ENCODE results near the gene AQP2. TPM values are rescaled to one million over a fixed set of nuclear protein-coding genes. Genes with fewer than 3 reads are reported as not detected.
A peak's percentile ranks its signal among the peaks of the same experiment; 100 is the strongest.

AQP2 gene
- 0.10 and 0.21 TPM in 2 replicates for total RNA-seq (2014; rRNA removed; shearing (Covaris generic))

- DNase-seq (ENCODE audit: low spot score), result no peak
Measured at GRCh38 chr12:49950273-49951251, at the start of gene AQP2. Gene AQP2 (plus strand): TSS chr12:49950737. CDS start chr12:49950831, 94 bp downstream.

DNA sequence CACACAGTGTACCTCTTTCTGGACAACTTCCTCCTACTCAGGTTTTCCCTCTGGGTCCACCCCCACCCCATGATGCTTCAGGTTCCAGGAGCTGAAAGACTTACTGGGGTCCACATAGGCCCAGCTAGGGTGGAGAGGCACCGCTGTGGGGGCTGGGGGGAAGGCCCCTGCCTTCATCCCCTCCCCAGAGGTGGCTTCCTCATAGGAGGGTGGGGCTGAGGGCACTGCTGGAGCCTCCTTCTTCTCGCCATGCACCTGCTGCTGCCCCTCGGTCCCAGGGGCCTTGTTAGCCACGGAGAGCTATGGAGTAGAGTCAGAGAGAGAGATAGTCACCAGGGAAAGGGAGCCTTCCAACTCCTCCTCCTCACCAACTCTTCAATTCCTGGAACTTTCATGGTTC is 49.5 kb upstream of the AQP2 start:
- no peak for DNase-seq (ENCODE audit: low spot score)

- no peak for DNase-seq (ENCODE audit: low spot score)
Measured at GRCh38 chr12:49901986-49902385, 48.6 kb upstream of the AQP2 start.

DNA sequence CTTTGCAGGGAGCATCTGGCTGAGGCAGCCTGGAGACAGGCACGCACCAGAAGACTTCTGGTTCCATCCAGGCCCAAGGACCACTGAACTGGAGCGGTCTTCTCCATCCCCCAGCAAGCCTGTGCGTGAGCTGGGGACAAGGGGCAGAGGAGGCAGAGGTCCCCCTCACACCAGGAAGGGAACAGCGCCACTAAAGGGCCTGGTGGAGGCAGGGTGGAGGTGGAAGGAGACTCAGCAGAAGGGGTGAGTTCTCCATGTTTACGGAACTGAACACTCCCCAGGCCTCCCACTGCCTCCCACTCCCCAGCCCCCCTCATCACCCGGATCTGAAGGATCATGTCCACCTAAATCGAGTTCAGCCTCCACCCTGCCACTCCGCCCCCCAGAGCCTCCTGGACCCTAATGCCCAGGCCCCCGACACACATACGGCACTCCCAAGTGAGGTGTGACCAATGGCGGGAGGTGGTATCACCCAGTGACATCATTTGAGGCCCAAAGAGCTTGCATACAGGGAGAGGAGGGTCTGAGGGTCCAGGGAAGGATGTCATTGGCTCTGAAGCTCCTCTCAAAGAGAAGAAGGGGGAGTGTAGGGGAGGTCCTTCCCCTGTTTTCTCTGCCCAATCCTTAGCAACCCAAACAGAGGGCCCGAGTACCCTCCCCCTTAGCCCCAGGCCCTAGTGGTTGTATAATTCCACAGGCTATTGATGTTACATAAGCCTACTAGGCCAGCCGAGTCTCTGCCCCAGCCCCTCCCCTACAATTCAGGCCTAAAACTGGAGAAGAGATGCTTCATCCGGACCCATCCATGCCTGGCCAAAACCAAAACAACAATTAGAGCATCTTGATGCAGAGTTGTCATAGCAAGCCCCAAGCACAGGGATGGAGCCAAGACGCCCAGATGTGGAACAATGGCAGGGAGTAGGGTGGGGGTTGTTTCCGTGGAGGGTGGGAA is 47.9 kb upstream of the AQP2 start:
- DNase-seq (ENCODE audit: low spot score), result no peak

DNA sequence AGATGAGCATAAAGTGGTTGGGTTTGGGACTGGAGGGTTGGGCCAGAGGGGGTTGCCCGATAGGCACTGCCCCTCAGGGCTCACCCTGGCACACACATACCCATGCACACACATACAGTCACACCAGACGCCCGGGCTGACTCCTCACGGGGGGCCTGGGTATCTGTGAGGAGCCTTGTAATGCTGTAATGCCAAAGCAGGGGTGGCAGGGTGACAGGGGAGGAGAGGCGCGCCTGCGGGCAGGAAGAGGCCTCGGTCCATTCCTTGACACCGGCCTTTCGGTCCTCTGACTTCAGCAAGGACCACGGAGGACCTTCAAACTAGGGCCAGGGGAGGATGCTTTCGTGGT is 47.2 kb upstream of the AQP2 start:
- no peak for DNase-seq (ENCODE audit: low spot score)

- DNase-seq (ENCODE audit: low spot score), result no peak
Measured at GRCh38 chr12:49903700-49904423, 46.7 kb upstream of the AQP2 start, which contains the start of gene FAIM2. Gene FAIM2 (minus strand): TSS chr12:49903900. CDS start chr12:49903792, 108 bp downstream.

DNA sequence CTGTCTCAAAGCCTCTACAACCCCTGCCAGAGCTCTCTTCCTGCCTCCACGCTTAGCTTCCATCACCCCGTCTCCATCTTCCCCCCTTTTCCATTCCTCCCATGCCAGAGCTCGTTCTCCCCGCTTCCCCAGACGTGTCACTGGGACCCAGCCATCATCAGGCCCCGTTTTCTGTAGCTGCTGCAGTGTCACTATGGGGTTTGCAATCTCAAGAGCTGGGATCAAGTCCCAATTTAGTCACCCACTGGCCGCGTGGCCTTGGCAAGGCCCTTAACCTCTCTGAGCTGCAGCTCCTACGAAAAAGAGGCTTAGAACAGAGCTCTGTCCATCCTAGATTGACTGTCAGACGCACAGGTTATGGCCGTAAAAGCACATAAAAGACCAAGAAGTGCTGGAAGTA is 45.9 kb upstream of the AQP2 start:
- no peak for DNase-seq (ENCODE audit: low spot score)

- DNase-seq (ENCODE audit: low spot score), result no peak
Measured at GRCh38 chr12:49905718-49906314, 44.7 kb upstream of the AQP2 start.

- DNase-seq (ENCODE audit: low spot score), result no peak
Measured at GRCh38 chr12:49907352-49907751, 43.2 kb upstream of the AQP2 start.

DNA sequence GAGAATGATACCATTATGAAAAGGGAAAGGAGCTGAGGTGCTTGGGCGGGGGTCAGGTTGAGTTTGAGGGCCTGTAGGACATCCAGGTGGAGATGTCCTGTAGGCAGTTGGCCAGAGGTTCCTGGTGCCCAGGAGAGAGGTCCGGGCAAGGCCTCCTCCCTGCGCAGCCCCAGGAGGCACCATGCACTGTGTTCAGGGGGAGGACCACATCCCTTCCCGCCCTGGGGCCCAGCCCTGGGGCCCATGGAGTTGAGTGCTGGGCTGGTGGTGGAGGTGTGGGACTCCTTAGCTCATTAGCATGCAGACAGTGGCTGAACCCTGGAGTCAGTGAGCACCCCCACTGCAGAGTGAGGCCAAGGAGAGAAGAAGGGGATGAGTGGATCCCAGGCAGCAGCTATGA is 41.2 kb upstream of the AQP2 start:
- DNase-seq (ENCODE audit: low spot score), result no peak

DNA sequence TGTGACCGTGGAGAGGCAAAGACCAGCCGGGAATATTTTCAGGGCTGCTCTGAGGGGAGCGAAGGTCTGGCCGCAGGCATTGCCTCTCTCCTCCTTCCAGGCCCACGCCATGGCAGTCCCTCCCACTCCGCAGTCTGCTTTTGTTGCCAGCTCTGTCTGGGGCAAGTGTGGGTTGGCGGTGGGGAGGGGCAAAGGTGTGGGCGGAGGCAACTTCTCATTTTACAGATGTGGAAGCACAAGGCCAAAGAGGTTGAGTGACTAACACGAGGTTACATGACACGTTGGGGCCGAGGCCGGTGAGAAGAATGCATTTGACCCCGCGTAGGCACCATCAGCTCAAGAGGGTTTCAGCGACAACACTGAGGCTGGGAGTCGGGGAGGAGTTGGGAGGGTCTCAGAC is 40.7 kb upstream of the AQP2 start:
- DNase-seq (ENCODE audit: low spot score), result peak; percentile 66

DNA sequence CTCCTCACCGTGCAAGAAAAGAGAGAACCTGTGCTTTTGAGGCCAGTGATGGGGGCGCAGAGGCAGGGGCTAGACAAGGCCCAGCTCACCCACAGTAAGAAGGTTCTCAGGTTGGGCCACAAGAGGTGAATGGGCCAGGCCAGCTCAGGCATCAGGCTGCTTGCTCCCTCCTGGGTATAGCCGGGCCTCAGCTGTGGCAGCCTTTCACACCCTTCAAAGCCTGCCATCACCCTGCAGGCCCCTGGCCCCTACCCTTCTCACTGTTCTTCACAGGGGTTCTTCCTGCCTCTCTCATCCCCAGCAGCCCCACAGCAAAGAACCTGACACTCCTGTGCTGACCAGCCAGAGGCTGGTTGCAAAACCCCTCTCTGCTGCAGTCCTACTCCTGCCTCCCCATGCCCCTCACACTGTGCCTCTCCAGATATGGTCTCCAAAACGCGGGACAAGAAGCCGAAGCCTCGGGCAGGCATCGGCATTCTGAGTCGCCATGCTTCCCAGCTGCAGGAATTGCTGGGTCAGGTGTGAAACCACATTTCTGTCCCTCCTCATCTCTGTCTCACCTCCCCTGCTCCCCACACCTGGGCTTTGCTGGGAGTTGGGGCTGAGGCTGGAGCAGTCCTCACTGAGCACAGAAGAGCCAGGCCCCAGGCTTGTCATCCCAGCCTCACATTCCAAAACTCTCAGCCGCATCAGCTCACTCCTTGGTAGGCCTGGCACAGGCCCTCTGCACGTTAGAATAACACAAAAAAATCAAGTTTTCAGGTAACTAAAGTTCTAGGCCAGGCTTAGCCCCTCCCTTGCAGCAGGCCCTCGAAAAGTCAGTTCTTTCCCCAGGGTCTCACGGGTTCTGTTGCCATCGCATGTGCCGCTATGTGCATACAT is 40.0 kb upstream of the AQP2 start:
- no peak for DNase-seq (ENCODE audit: low spot score)

DNA sequence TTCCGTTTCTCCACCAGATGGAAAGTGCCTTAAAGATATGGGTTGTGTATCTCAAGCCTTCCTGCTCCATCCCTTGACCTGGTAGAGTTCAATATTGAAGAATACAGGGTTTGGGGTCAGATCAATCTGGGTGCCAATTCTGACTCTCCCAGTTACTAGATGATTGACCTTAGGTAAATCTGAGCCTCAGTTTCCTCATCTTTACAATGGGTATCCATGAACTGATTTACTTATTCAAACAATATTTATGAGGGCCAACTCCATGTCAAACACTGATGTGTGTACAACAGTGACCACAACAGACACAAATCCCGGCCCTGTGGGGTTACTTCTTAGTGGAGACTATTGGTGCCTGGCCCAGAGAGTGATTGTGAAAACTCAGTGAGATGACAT is 39.3 kb upstream of the AQP2 start:
- no peak for DNase-seq (ENCODE audit: low spot score)

DNA sequence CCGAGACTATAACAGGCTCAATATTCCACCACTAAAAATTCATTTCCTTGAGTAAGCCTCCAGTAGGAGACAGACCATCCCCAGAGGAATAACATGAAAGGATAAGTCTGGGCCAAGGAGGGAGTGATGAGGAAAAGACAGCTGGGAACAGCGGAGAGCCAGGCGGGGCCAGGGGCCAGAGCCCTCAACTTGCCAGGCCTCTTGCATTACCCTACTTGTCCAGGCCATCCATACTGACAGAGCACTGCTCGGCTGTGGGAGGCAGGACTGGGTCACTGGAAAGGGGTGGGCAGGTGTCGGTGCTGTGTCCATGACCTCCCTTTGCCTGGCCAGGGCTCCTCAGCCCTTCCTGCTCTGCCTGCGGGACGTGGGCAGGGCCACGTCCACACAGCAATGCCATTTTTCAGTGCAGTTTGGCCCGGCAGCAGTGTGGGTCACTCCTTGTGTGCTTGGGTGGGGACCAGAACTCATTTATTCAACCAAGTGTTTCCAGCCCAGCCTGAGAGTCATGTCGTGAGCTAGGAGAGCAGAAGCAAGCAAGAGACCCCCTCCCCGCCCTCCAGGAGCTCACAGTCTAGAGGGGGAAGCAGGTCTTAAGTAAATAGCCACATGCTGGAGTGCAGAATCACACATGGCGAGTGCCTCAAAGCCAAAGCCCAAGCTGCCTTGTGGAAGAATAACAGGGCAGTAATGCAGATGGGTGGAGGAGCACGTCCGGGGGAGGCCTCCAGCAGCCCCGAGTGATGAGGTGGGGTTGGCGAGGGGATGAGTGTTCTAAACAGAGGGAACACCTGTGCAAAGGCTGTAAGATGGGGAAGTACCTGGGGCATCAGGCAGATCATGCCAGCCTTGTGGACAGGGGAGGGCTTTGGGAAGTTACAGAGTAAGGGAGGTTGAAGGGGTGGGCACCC is 37.9 kb upstream of the AQP2 start:
- no peak for DNase-seq (ENCODE audit: low spot score)

- DNase-seq (ENCODE audit: low spot score), result no peak
Measured at GRCh38 chr12:49916129-49916919, 34.2 kb upstream of the AQP2 start.

GRCh38 chr12:49917166-49917787 is 33.3 kb upstream of the AQP2 start:
- DNase-seq (ENCODE audit: low spot score), result no peak

GRCh38 chr12:49917788-49918173 is 32.8 kb upstream of the AQP2 start:
- DNase-seq (ENCODE audit: low spot score), result no peak

Data from HT-29 (cell line).